MG63 (cell line): ENCODE measurements around the gene CHN2. TPM values are rescaled to one million over a fixed set of nuclear protein-coding genes. Genes with fewer than 3 reads are reported as not detected.

ENCODE experiments used
- DNase-seq: peaks from one replicate; pipeline ENCODE4 v3.0.0-alpha.2; 2020
- H3K27me3 ChIP-seq: fragments of 250-450 bp; sonication (Bioruptor Pico); 2 replicates; pipeline ENCODE4 v1.5.1; 2020; ENCODE audit warnings: mild to moderate bottlenecking, moderate library complexity
- H3K36me3 ChIP-seq: fragments of 250-450 bp; sonication (Bioruptor Pico); 2 replicates; pipeline ENCODE4 v1.5.1; 2020; ENCODE audit warnings: mild to moderate bottlenecking, moderate library complexity
- H3K4me3 ChIP-seq: fragments of 250-450 bp; sonication (Bioruptor Pico); 2 replicates; pipeline ENCODE4 v1.5.1; 2020; ENCODE audit warnings: mild to moderate bottlenecking, moderate library complexity
- H3K9me3 ChIP-seq: fragments of 250-450 bp; sonication (Bioruptor Pico); 2 replicates; pipeline ENCODE4 v1.5.1; 2020; ENCODE audit warnings: mild to moderate bottlenecking, moderate library complexity
- total RNA-seq: library from RNA; depleted of rRNA; stranded (reverse); fragments of >200 nt; shearing (Covaris generic); gene quantifications from 2 replicates; pipeline ENCODE4 v1.2.3, GENCODE V29; 2014; ENCODE audit warnings: low replicate concordance

CHN2 gene
- total RNA-seq, 1 experiment from 2014 or later, result 3.7 TPM

- Histone ChIP-seq H3K9me3 (no peaks in the 10 kb centered on the region), H3K4me3 (no peak overlapping the region), H3K27me3 (no peaks in the 10 kb centered on the region), H3K36me3 (no peaks in the 10 kb centered on the region)
- no peak for DNase-seq
Measured at GRCh38 chr7:29322023-29322712, 127.6 kb downstream of the CHN2 start.

DNA sequence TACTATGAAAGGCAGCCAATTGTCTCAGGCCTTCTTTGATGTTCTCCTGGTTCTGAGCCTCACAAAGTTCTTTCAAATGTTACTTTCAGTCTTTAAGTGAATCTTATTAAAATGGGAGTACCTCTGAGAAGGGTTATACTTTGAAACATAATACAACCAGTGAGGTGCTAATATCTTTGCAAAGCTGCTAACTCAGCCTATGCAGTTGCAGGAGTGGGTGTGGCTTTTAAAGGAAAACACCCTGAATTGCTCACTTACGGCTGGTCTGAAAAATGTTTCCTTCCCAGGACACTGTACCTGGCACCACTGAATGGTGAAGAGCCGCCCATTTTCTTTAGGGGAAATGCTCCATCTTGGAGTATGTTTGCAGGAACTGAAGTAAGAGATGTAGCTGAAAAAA is 130.9 kb downstream of the CHN2 start:
- no peaks in the 10 kb centered on the region for H3K36me3 ChIP-seq
- no peak overlapping the region for H3K4me3 ChIP-seq
- no peaks in the 10 kb centered on the region for H3K27me3 ChIP-seq
- no peaks in the 10 kb centered on the region for H3K9me3 ChIP-seq
- DNase-seq, result no peak

GRCh38 chr7:29326864-29327263 is 132.3 kb downstream of the CHN2 start:
- Histone ChIP-seq H3K9me3 (no peaks in the 10 kb centered on the region), H3K27me3 (no peaks in the 10 kb centered on the region)

GRCh38 chr7:29327455-29327854 is 132.9 kb downstream of the CHN2 start:
- H3K9me3 ChIP-seq, result no peaks in the 10 kb centered on the region
- H3K27me3 ChIP-seq, result no peaks in the 10 kb centered on the region
- H3K4me3 ChIP-seq, result no peak overlapping the region
- no peak for DNase-seq
- H3K36me3 ChIP-seq, result no peaks in the 10 kb centered on the region

More at GRCh38 chr7:29326864-29327263, 132.3 kb downstream of the CHN2 start:
- H3K4me3 ChIP-seq, result no peak overlapping the region
- no peak for DNase-seq
- no peaks in the 10 kb centered on the region for H3K36me3 ChIP-seq

DNA sequence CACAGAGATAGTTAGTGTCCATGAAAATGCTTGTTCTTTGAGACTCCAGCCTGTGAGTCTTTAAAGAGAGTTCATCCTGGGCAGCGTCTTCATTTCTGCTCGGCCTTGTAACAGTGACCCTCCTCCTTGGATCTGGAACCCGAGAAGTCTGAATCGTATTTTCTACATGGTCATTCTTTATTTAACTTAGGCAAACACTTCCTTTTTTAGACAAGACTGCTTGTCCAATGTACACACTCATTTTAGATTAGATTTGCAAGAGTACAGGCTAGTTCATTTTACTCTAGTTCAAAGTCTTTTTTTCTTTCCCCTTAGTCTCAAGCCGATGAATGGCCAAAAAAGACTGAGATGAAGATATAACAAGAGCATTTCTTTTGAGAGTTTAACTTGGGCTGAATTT is 133.5 kb downstream of the CHN2 start:
- Histone ChIP-seq H3K27me3 (no peaks in the 10 kb centered on the region), H3K9me3 (no peaks in the 10 kb centered on the region), H3K36me3 (no peaks in the 10 kb centered on the region), H3K4me3 (no peak overlapping the region)
- DNase-seq, result no peak

DNA sequence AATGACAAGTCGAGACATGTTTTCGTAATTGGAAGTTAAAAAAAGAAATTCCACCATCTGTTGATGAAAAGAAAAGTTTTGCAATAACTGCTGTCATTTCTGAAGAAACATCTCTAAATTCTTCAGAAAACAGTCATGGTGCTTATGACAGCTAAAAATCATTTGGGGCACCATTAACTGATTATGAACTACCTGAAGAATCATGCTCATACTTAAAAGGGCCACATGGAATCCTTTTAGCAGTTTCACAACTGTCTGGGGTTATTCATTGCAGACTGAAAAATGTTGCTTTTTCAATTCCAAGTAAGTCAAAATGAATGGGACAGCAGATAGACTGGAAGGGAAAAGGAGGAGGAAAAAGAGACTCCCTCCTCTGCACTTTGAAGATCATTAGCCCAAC is 134.2 kb downstream of the CHN2 start:
- H3K4me3 ChIP-seq, result no peak overlapping the region
- no peaks in the 10 kb centered on the region for H3K27me3 ChIP-seq
- DNase-seq, result no peak
- no peaks in the 10 kb centered on the region for H3K36me3 ChIP-seq
- no peaks in the 10 kb centered on the region for H3K9me3 ChIP-seq

DNA sequence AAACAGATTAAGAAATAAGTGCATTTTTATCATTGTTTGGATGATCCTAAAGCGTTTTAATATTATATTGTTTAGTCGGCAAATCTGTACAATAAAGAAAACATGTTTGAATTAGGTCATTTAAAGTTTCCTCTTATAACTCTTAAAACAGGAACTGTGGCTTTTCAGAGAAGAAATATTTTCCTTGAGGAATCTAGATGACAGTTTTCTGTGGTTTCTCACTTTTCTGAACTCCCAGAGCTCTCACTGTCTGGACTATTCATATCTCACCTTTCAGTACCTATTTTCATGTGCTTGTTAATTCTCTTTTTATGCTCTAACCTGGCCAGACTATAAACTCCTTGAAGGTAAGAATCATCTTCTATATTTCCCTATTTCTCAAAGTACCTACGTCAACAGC is 135.1 kb downstream of the CHN2 start:
- Histone ChIP-seq H3K9me3 (no peaks in the 10 kb centered on the region), H3K36me3 (no peaks in the 10 kb centered on the region), H3K4me3 (no peak overlapping the region), H3K27me3 (no peaks in the 10 kb centered on the region)
- DNase-seq, result no peak

GRCh38 chr7:29330136-29330535 is 135.6 kb downstream of the CHN2 start:
- Histone ChIP-seq H3K36me3 (no peaks in the 10 kb centered on the region), H3K4me3 (no peak overlapping the region), H3K27me3 (no peaks in the 10 kb centered on the region), H3K9me3 (no peaks in the 10 kb centered on the region)
- DNase-seq, result no peak

DNA sequence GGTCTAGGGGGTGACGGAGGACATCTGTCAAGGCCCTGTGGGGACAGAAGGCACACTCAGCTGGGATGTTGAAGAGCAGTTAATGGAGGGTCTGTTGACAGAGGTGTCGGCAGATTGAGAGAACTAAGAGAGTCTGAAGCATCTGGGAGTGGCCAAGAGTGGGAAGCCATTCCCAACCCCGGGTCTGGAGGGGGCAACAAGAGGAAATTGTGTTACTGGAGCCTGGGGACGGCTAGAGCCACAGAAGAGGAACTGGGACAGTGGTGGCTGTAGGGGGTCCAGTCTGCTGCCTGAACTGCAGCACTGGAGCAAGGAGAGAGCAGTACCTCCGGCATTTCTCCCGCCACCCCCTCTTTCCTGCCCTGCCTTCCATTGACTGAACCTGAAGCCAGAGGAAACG is 136.6 kb downstream of the CHN2 start:
- H3K9me3 ChIP-seq, result no peaks in the 10 kb centered on the region
- H3K4me3 ChIP-seq, result no peak overlapping the region
- no peaks in the 10 kb centered on the region for H3K36me3 ChIP-seq
- no peak for DNase-seq
- no peaks in the 10 kb centered on the region for H3K27me3 ChIP-seq

- no peaks in the 10 kb centered on the region for H3K9me3 ChIP-seq
- DNase-seq, result no peak
- H3K36me3 ChIP-seq, result no peaks in the 10 kb centered on the region
- no peak overlapping the region for H3K4me3 ChIP-seq
- no peaks in the 10 kb centered on the region for H3K27me3 ChIP-seq
Measured at GRCh38 chr7:29332042-29332811, 137.7 kb downstream of the CHN2 start.

DNA sequence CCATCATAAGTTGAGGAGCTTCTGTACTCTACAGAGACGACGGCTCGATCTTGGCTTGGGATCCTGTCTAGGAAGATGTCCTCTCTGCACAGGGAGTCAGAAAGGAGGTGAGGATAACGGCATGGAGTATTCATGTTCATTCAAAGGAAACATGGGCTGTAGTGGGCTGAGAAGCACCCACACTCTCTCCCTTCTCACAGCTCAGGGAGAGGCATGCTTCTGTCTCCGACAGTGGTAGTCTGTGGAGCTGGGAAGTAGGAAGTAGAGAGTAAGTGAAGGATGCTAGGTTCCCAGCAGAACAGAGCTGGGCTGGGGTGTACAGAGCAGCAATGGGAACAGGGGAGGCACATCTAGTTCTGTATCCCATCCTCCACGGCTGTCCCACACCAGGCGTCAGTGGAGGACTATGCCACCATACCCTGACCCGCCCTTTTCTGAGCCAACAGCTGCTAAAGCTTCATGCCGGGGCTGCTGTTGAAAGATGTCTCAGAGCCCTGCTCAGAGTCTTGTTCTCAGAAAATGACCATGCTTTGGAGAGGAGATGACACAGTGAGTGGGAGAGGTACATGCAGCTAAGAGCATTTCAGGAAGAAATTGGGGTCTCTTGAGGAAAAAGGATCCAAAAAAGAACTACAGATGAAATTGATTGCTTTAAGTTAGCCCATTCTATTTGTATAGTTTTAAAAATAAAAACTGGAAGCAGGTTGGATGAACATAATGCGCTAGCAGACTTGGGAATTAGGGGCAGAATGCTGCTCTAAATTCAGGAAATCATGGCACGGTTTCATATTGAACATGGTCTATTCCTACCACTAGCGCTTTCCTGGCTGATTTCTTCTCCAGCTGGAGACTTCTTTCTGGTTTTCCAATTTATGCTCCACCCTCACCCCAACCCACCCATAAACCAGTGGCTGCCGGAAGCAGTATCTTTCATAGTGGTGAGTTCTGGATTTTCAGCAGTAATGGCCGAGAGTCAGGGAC is 138.6 kb downstream of the CHN2 start:
- no peaks in the 10 kb centered on the region for H3K27me3 ChIP-seq
- no peak for DNase-seq
- no peak overlapping the region for H3K4me3 ChIP-seq
- H3K36me3 ChIP-seq, result no peaks in the 10 kb centered on the region
- no peaks in the 10 kb centered on the region for H3K9me3 ChIP-seq

GRCh38 chr7:29335188-29336083 is 140.9 kb downstream of the CHN2 start:
- Histone ChIP-seq H3K36me3 (no peaks in the 10 kb centered on the region), H3K4me3 (no peak overlapping the region), H3K27me3 (no peaks in the 10 kb centered on the region)

DNA sequence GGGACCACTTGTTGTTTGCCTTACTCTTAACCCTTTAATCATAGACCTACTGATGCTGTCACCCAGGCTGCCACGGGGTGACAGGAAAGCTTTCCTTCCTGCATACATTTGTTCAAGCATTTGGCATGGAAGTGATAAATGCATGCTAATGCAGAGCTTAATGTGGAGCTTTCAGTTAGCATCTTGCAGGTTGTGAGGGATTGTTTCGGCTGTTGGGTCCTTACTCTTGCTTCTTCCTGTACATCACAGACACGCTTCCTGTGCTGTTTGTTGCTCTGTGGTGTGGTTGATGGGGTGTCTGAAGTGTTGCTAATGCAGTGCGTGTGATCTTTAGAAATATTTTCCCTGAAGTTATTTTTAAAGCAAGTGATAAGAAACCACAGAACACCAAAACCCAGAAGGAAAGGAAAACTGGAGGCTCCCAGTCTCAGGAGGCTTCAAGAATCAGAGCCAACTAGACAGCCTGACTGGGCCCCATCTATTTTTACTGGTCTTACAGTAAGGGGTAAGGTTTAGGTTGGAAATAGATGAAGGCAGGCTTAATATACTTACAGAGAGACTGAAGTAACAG is 143.1 kb downstream of the CHN2 start:
- Histone ChIP-seq H3K27me3 (no peaks in the 10 kb centered on the region), H3K4me3 (no peak overlapping the region), H3K9me3 (no peaks in the 10 kb centered on the region), H3K36me3 (no peaks in the 10 kb centered on the region)
- DNase-seq, result no peak

More at GRCh38 chr7:29335188-29336083, 140.9 kb downstream of the CHN2 start:
- DNase-seq, result no peak
- H3K9me3 ChIP-seq, result no peaks in the 10 kb centered on the region

GRCh38 chr7:29340696-29341095 is 146.1 kb downstream of the CHN2 start:
- Histone ChIP-seq H3K36me3 (no peaks in the 10 kb centered on the region), H3K9me3 (no peaks in the 10 kb centered on the region), H3K4me3 (no peak overlapping the region), H3K27me3 (no peaks in the 10 kb centered on the region)
- DNase-seq, result no peak

- no peak for DNase-seq
- Histone ChIP-seq H3K9me3 (no peaks in the 10 kb centered on the region), H3K4me3 (no peak overlapping the region), H3K36me3 (no peaks in the 10 kb centered on the region), H3K27me3 (no peaks in the 10 kb centered on the region)
Measured at GRCh38 chr7:29341156-29341555, 146.6 kb downstream of the CHN2 start.

DNA sequence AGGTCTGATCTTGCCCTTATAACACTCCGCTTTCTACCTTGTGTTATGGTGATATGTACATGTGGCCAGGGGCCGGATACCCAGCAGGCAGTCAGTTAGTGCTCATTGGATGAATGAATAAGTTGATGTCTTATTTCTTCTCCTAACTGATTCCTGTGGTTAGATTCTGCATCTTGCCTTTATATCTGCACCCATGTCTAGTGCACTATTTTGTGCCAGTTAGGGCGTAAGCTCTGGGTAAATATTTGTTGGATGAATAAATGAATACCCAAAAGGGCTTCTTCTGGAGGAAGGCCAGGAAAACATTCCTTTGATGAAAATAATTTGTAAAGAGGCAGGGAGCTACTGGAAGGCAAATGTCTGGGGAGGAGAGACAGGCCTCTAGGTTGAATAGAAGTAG is 148.2 kb downstream of the CHN2 start:
- no peaks in the 10 kb centered on the region for H3K27me3 ChIP-seq
- H3K9me3 ChIP-seq, result no peaks in the 10 kb centered on the region
- no peak overlapping the region for H3K4me3 ChIP-seq
- no peaks in the 10 kb centered on the region for H3K36me3 ChIP-seq
- peak; percentile 51 for DNase-seq
